Left lung (tissue), 10 donors: ENCODE data around the gene TMEM131L. TPM values are rescaled to one million over a fixed set of nuclear protein-coding genes. Genes with fewer than 3 reads are reported as not detected.
"Not testable (repeated sequence)": the region's sequence is repeated elsewhere in the genome, so short reads cannot be mapped to it uniquely, and the experiment has no call there.

Experiments used
- ATAC-seq: fragments of 200-7000 bp; cut with Tn5 transposase; one replicate; pipeline ENCODE4 v1.9.1; 2020; ENCODE audit warnings: moderate library complexity
- DNase-seq, 4 donors: peaks; one replicate each; pipeline ENCODE4 v3.0.0-alpha.2; 2013 to 2020
- H3K27ac ChIP-seq, 2 donors: fragments of 200-600 bp; sonication (generic) in 1 of 2; one replicate each; pipeline versions ENCODE4 v1.5.0 to v1.8.0; 2020 to 2021
- H3K27me3 ChIP-seq, 2 donors: fragments of 200-600 bp; sonication (generic) in 1 of 2; one replicate each; pipeline versions ENCODE4 v1.5.0 to v1.8.0; 2020 to 2021
- H3K36me3 ChIP-seq, 2 donors: fragments of 200-600 bp; sonication (generic) in 1 of 2; one replicate each; pipeline versions ENCODE4 v1.5.0 to v1.8.0; 2020 to 2021
- H3K4me1 ChIP-seq, 2 donors: fragments of 200-600 bp; one replicate each; pipeline ENCODE4 v1.8.0; 2021
- H3K4me3 ChIP-seq, 2 donors: fragments of 200-600 bp; sonication (generic) in 1 of 2; one replicate each; pipeline versions ENCODE4 v1.5.0 to v1.8.0; 2020 to 2021; ENCODE audit warnings: mild to moderate bottlenecking in 1 of 2
- H3K9me3 ChIP-seq, 2 donors: fragments of 200-600 bp; sonication (generic) in 1 of 2; one replicate each; pipeline versions ENCODE4 v1.5.0 to v1.8.0; 2020 to 2021
- intact Hi-C, 2 donors: fragments of 100-400 bp; cut with DNase I; formaldehyde crosslinking; loops; one replicate each; pipeline versions ENCODE4 v1.11.2 to v1.14.2; 2022
- polyA plus RNA-seq, 6 donors: library from polyadenylated mRNA; unstranded; fragments of 120-200 nt; gene quantifications; one replicate each; pipeline ENCODE4 v1.2.1, GENCODE V29; 2013; ENCODE audit not compliant: insufficient read length in 6 of 6
- total RNA-seq, 2 donors: library from RNA; stranded (reverse); fragmentation: NEBNext Ultra II Directional; extraction: Animal tissue kit (Norgen Biotek cat#: 25700); gene quantifications; one replicate each; pipeline ENCODE4 v1.2.1, GENCODE V29; 2021
- TF ChIP-seq, protein P1 (sequence below), 2 donors: fragments of 200-600 bp; sonication (generic) in 1 of 2; IDR thresholded peaks; one replicate each; pipeline versions ENCODE4 v1.5.0 to v1.8.0; 2021; ENCODE audit warnings: antibody characterized with exemption in 2 of 2
- donor health status: DM: no; HTN: yes; CAD: no.
- donor health status: DM: no; HTN: no; CAD: no.

Gene TMEM131L
- total and polyA plus RNA-seq, 8 donors: 17.6 to 34.2 (median 30.4) TPM

GRCh38 chr4:153448003-153448731, 18.0 kb upstream of the TMEM131L start:
- Histone ChIP-seq H3K27ac (peak overlapping the region in 1 of 2 donors; percentile 24), H3K36me3 (no peaks in the 10 kb centered on the region), H3K9me3 (no peaks in the 10 kb centered on the region), H3K4me1 (peaks cover 0 to 36% of the 10 kb centered on the region in 2 donors), H3K4me3 (no peak overlapping the region), H3K27me3 (no peaks in the 10 kb centered on the region)
- intact Hi-C loops: no loop called here
- ATAC-seq (no peak), DNase-seq (peak in 2 of 4 donors; percentile 43 to 63)
- TF ChIP-seq, protein P1, sequence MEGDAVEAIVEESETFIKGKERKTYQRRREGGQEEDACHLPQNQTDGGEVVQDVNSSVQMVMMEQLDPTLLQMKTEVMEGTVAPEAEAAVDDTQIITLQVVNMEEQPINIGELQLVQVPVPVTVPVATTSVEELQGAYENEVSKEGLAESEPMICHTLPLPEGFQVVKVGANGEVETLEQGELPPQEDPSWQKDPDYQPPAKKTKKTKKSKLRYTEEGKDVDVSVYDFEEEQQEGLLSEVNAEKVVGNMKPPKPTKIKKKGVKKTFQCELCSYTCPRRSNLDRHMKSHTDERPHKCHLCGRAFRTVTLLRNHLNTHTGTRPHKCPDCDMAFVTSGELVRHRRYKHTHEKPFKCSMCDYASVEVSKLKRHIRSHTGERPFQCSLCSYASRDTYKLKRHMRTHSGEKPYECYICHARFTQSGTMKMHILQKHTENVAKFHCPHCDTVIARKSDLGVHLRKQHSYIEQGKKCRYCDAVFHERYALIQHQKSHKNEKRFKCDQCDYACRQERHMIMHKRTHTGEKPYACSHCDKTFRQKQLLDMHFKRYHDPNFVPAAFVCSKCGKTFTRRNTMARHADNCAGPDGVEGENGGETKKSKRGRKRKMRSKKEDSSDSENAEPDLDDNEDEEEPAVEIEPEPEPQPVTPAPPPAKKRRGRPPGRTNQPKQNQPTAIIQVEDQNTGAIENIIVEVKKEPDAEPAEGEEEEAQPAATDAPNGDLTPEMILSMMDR (IDR thresholded peaks at IDR 0.05): no peak

DNA sequence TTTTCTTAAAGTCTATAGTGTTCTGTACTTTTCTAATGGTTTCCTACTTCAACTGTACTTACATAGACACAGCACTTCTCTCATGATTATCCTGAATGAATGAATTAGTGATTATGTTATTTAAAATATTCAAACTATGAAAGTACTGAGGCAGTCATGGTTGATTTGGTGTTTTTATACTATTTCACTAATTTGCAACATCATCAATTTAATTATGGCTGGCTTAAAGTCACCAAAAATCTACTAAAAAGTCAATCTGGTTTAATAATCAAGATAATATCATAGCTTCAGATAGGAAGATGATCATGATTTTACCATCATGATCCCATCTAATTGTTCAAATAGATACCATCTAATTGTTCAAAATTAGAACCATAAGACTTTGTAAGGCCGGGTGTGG, 16.8 kb upstream of the TMEM131L start:
- Histone ChIP-seq H3K4me1 (peaks cover 0 to 43% of the 10 kb centered on the region in 2 donors), H3K36me3 (no peaks in the 10 kb centered on the region), H3K4me3 (no peak overlapping the region), H3K9me3 (no peaks in the 10 kb centered on the region), H3K27ac (peak overlapping the region in 1 of 2 donors; percentile 66), H3K27me3 (no peaks in the 10 kb centered on the region)
- ATAC-seq: no peak
- DNase-seq: no peak
- TF ChIP-seq, protein P1 (IDR thresholded peaks at IDR 0.05): no peak
- intact Hi-C loops: no loop called here

DNA sequence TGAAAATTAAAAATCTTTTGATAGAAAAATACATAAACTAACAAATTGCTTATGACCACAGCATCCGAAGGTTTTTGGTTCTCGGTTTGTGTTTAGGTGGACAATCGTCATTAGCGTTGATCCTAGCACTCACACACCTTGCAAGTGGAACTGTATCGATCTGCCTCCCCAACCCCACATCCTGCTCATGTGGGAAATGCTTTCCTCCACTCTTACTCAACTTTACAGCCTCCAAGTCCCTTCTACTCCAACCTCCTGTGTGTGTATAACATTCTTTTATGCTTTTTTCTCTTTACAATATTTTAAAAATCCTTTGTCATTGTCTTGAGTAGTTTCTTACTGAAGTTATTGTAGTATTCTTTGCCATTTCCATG, 15.6 kb upstream of the TMEM131L start:
- Histone ChIP-seq H3K27me3 (no peaks in the 10 kb centered on the region), H3K9me3 (no peaks in the 10 kb centered on the region), H3K4me1 (peaks cover 0 to 43% of the 10 kb centered on the region in 2 donors), H3K36me3 (no peaks in the 10 kb centered on the region), H3K4me3 (no peak overlapping the region), H3K27ac (peak overlapping the region in 1 of 2 donors; percentile 66)
- DNase-seq: no peak
- TF ChIP-seq, protein P1 (IDR thresholded peaks at IDR 0.05): no peak
- no peak for ATAC-seq
- intact Hi-C loops: no loop called here

DNA sequence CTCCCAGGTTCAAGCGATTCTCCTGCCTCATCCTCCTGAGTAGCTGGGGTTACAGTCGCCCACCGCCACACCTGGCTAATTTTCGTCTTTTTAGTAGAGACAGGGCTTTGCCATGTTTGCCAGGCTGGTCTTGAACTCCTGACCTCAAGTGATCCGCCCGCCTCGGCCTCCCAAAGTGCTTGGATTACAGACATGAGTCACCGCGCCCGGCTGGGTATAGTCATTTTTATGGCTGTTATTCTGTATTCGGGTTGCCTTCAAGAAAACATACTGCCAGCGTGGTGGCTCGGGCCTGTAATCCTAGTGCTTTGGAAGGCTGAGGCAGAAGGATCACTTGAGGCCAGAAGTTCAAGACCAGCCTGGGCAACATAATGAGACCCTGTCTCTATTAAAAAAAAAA, 15.0 kb upstream of the TMEM131L start:
- H3K36me3 ChIP-seq, H3K27me3 ChIP-seq, H3K9me3 ChIP-seq, intact Hi-C loops, ATAC-seq, DNase-seq, H3K4me3 ChIP-seq: not testable (repeated sequence)
- peaks cover 0 to 43% of the 10 kb centered on the region in 2 donors for H3K4me1 ChIP-seq
- H3K27ac ChIP-seq: peak overlapping the region in 1 of 2 donors; percentile 71

DNA sequence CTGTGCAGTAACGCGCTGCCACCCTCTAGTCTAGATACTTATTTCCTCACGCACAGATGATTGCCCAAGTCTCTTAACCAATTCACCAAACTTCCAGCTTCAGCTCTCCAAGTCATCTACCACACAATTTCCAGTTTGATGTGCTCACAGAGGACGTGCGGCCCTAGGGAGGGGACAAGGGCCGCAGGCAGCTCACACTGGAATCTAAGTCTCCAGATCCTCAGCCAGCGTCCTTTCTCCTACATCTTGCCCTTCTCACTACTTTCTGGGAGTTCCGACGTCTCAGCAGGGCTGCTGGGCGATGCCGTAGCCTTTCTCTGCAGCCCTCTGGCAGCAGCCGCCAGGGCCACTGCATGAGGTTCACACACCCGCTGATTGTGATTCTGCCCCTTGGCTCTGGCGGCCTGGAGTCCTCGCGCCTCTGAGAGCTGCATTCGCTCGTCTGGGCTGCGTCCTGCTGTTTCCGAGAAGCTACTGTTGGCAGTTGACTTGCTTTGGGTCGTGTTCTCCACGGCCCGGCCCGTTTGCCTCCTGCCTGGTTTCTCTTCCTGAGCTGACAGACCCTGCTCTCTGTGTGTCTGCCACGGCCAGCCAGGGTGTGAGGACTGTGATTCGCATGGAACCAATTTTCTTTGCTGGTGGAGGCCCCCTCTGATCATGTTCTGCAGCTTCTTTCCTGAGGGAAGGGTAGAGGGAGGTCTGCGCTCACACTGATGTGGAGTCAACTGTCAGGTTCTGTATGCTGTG, 14.1 kb upstream of the TMEM131L start:
- peak; percentile 30 for ATAC-seq
- no peaks in the 10 kb centered on the region for H3K27me3 ChIP-seq
- H3K36me3 ChIP-seq: no peaks in the 10 kb centered on the region
- DNase-seq: peak in 1 of 4 donors; percentile 73
- TF ChIP-seq, protein P1 (IDR thresholded peaks at IDR 0.05): no peak
- H3K4me3 ChIP-seq: no peak overlapping the region
- H3K4me1 ChIP-seq: peaks cover 0 to 43% of the 10 kb centered on the region in 2 donors
- intact Hi-C loops: no loop called here
- H3K27ac ChIP-seq: peak overlapping the region in 1 of 2 donors; percentile 71
- no peaks in the 10 kb centered on the region for H3K9me3 ChIP-seq
